Stimulated activated effector memory CD8-positive, alpha-beta T cell treated with anti-CD3 and anti-CD28 coated beads, Interleukin-12 subunit alpha, Interleukin-12 subunit beta, amount 100 ng/mL, for 72 hours (primary cell): ENCODE measurements around the gene DTNA.

ENCODE experiments used
- ATAC-seq: fragments of 150-1000 bp; cut with Tn5 transposase; 2 replicates; pipeline ENCODE4 v1.10.0; 2021
- DNase-seq, 2 donors: peaks; one replicate each; pipeline ENCODE4 v3.0.0; 2021 to 2022; ENCODE audit warnings: low spot score in 2 of 2
- H3K27ac Mint-ChIP-seq: one replicate; pipeline ENCODE4 v1.8.0; 2022; ENCODE audit warnings: mild to moderate bottlenecking, mixed read lengths
- H3K36me3 Mint-ChIP-seq: one replicate; pipeline ENCODE4 v1.8.0; 2022; ENCODE audit warnings: mild to moderate bottlenecking, mixed read lengths
- H3K4me1 Mint-ChIP-seq: one replicate; pipeline ENCODE4 v1.8.0; 2022; ENCODE audit warnings: mixed read lengths
- H3K4me3 Mint-ChIP-seq: one replicate; pipeline ENCODE4 v1.8.0; 2022; ENCODE audit warnings: mild to moderate bottlenecking, mixed read lengths
- H3K9me3 Mint-ChIP-seq: one replicate; pipeline ENCODE4 v1.8.0; 2022; ENCODE audit warnings: mixed read lengths

DTNA gene

DNA sequence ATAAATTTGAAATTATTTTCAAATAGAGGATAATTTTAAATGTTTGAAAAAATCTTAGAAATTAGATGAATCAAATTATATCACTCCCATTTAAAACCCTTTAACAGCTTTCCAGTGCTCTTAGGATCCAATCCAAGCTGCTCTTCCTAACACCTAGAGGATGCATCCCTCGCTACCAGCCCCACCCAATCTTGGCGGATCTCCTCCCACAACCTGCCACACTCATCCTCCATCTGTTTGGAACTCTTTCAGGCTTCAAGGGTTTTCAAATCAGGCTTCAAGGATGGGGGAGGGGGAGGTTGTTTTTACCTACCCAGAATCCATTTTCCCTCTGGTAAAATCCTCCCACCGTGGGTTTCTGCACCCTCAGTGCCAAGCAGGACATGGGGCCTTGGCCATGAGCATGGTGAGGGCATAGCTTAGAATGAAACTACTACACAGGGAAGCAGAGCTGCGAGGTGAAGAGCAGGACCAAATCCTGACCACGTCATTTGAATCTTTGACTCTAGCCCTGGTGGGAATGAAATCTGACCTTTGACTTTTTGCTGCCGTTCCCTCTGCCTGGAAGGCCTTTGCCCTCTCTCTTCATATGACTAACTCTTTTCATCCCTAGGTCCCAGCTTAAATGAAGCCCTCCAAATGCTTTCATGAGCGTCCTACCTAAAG is 218.1 kb downstream of the DTNA start:
- Mint-ChIP-seq H3K9me3 (no peaks in the 10 kb centered on the region), H3K4me1 (no peaks in the 10 kb centered on the region), H3K27ac (no peak overlapping the region), H3K36me3 (no peaks in the 10 kb centered on the region), H3K4me3 (no peak overlapping the region)
- no peak for ATAC-seq
- no peak for DNase-seq

DNA sequence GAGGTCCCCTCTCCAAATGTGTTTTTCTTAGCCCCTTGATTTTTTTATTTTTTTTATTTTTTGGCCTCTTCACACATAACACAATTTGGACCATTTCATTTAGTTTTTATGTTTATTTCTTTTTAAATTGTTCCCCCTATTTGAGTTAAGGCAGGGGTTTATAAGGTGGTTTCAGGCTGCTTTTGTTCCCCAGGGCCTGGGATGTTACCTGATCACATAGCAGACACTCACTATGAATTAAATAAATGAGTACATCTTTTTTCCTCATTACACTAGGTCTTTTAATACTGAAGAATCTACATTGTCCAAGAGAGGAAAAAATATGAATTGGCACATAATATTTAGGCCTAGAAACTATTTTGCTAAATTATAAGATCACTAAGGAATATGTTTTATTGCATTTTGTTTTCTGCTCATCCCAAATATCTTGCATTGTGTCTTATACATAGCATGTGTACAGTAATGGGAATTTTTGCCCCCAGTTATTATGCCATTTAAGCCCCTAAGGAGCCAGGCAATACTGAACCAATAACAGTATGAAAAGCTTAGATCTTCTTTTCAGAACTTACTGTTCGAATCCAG is 218.7 kb downstream of the DTNA start:
- Mint-ChIP-seq H3K36me3 (no peaks in the 10 kb centered on the region), H3K9me3 (no peaks in the 10 kb centered on the region), H3K27ac (no peak overlapping the region), H3K4me1 (no peaks in the 10 kb centered on the region), H3K4me3 (no peak overlapping the region)
- ATAC-seq, result no peak
- DNase-seq, result no peak

DNA sequence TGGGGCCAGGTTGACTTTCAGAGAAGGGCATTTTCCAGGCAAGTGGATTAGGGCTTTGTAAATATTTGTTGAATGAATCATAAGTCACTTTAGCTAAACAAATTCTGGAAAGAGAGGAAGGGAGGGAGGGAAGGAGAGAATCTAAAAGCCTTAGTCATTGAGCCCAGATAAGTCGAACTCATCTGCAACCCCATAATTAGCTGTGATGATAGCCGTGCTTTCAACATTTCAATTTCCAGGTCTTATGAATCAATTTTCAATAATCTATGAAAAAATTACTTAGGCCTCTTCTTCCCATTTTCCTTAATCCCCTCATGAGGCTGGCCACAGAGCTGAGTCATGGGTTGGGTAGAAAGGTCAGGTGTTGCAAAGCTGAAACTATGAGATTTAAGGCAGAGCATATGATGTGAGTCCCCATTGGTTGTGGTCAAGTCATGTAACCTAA is 219.3 kb downstream of the DTNA start:
- no peak overlapping the region for H3K27ac Mint-ChIP-seq
- no peaks in the 10 kb centered on the region for H3K4me1 Mint-ChIP-seq

DNA sequence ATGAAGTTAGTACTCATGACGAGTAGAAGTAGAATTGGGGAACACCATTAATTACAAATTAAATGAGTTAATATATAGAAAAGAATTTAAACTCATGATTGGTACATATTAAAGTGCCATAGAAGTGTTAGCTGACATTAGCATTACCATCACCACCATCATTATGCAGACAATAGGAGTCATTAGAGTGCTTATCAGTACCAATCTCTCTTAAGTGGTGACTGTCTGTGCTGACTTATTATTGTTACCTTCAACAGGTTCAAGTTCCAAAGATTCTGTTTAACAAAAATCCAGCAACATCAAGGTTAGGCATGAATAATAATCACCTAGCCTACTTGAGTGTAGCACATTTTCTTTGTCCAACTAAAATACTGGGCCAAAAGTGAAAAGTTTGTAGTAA is 222.3 kb downstream of the DTNA start:
- H3K9me3 Mint-ChIP-seq, result no peaks in the 10 kb centered on the region
- no peaks in the 10 kb centered on the region for H3K4me1 Mint-ChIP-seq
- ATAC-seq (no peak), DNase-seq (no peak)
- no peak overlapping the region for H3K27ac Mint-ChIP-seq
- H3K4me3 Mint-ChIP-seq, result no peak overlapping the region
- no peaks in the 10 kb centered on the region for H3K36me3 Mint-ChIP-seq

More for the DNA sequence above, 219.3 kb downstream of the DTNA start:
- DNase-seq (no peak), ATAC-seq (no peak)
- Mint-ChIP-seq H3K4me3 (no peak overlapping the region), H3K36me3 (no peaks in the 10 kb centered on the region), H3K9me3 (no peaks in the 10 kb centered on the region)

DNA sequence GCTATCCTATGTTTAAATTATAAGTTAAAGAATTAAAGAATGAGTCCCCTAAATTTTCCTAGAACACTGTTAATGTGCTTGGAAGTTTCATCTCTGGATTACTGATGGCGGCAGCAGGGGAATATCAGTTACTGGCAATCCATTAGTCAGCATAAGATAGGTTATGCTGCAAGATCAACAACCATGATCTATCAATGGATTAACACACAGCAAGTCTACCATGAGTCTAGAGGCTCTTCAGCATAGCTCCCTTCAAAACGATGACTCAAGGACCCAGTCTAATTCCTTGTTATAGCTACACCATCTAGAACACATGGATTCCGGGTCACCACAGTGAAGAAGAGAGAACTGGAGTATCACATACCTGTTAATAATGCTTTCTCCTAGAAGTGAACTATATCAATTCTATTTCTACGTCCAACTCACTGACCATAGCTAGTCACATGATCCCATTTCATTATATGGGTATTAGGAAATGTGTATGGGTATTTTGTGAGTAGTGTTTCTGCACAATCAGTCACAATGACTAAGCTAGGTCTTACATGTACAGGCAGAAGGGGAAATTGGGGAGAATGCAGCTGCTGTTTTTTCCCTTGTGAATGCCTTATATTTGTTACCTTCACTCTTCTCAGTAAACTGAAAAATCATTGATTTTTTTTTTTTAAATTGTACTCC is 222.8 kb downstream of the DTNA start:
- H3K4me1 Mint-ChIP-seq, result no peaks in the 10 kb centered on the region
- no peaks in the 10 kb centered on the region for H3K9me3 Mint-ChIP-seq
- no peak overlapping the region for H3K27ac Mint-ChIP-seq
- H3K36me3 Mint-ChIP-seq, result no peaks in the 10 kb centered on the region
- DNase-seq (no peak), ATAC-seq (no peak)
- H3K4me3 Mint-ChIP-seq, result no peak overlapping the region

DNA sequence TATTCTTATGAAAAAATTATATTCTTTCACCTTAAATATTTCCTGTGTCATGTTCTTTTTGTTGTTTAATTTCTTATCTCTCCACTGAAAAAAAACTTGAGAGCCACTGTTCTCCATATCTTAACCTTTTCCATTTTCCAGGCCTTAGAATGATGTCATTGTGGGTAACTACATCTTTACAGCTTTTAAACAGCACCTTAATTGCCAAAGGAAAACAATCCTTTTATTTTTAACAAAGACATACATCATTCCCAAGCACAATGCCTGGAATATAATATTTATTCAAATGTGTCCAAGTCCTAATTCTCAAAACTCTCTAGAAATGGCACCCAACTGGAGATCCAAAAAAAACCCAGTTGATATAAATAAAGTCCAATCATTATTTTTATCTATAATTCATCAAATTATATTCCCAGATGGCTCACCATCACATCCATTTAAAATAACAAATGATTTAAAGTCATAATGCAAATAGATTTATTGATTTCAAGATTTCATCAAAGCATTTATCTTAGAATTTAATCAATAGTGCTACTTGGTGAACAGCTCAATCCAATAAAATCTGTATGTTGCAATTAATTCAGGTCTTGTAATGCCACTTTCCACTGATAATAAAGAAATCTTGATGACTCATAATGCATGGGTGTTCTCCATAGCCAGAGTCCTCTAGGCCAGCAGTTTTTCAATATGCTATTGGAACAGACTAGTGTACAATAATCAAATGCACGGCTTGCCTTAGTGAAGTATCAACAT is 224.0 kb downstream of the DTNA start:
- DNase-seq, result no peak
- ATAC-seq, result no peak
- no peaks in the 10 kb centered on the region for H3K4me1 Mint-ChIP-seq
- no peaks in the 10 kb centered on the region for H3K9me3 Mint-ChIP-seq
- H3K27ac Mint-ChIP-seq, result no peak overlapping the region
- H3K36me3 Mint-ChIP-seq, result no peaks in the 10 kb centered on the region
- H3K4me3 Mint-ChIP-seq, result no peak overlapping the region

DNA sequence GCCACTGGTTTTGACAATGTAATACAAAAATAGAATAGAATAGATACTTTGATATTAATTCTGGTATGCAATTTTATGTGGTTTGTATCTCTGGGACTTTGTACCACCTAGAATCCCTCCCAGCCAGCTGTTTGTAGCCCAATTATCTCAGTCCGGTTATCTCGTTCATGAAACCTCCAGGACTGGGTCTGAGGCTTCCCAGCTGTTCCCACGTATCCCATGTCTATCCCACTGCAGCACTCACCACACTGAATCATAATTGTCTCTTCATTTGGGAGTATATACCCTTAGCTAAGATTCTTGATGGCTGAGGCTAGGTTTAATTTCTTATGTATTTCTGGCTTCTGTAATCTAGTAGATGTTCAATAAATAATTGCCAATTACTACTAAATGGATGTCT is 226.7 kb downstream of the DTNA start:
- no peak overlapping the region for H3K4me3 Mint-ChIP-seq
- no peak overlapping the region for H3K27ac Mint-ChIP-seq
- H3K9me3 Mint-ChIP-seq, result no peaks in the 10 kb centered on the region
- H3K4me1 Mint-ChIP-seq, result no peaks in the 10 kb centered on the region
- DNase-seq (no peak), ATAC-seq (no peak)
- H3K36me3 Mint-ChIP-seq, result no peaks in the 10 kb centered on the region

DNA sequence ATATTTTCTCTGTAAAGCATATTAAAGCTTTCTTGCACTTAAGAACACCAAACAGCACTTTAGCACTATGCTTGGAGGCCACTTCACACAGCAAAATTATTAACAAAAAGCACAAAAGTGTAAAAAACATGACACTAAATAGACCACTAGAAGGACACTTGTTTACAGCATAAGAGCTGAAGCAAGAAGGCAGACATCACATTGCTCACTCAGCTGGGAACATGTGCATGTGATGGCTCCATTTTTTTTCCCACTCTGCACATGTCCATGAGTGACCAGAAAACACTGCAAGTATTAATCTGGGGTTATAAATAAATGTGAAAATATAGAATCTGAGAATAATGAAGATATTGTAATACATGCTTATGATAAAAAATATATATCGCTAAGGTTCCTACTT is 228.0 kb downstream of the DTNA start:
- Mint-ChIP-seq H3K4me3 (no peak overlapping the region), H3K9me3 (no peaks in the 10 kb centered on the region), H3K27ac (no peak overlapping the region), H3K4me1 (no peaks in the 10 kb centered on the region), H3K36me3 (no peaks in the 10 kb centered on the region)
- no peak for ATAC-seq
- DNase-seq, result no peak
